MG63 (cell line): ENCODE data around the gene POLR2J2. TPM values are rescaled to one million over a fixed set of nuclear protein-coding genes. Genes with fewer than 3 reads are reported as not detected.
"Not testable (repeated sequence)": the region's sequence is repeated elsewhere in the genome, so short reads cannot be mapped to it uniquely, and the experiment has no call there.

Source experiments
- DNase-seq: peaks from one replicate; pipeline ENCODE4 v3.0.0-alpha.2; 2020
- H3K27me3 ChIP-seq: fragments of 250-450 bp; sonication (Bioruptor Pico); 2 replicates; pipeline ENCODE4 v1.5.1; 2020; ENCODE audit warnings: mild to moderate bottlenecking, moderate library complexity
- H3K36me3 ChIP-seq: fragments of 250-450 bp; sonication (Bioruptor Pico); 2 replicates; pipeline ENCODE4 v1.5.1; 2020; ENCODE audit warnings: mild to moderate bottlenecking, moderate library complexity
- H3K4me3 ChIP-seq: fragments of 250-450 bp; sonication (Bioruptor Pico); 2 replicates; pipeline ENCODE4 v1.5.1; 2020; ENCODE audit warnings: mild to moderate bottlenecking, moderate library complexity
- H3K9me3 ChIP-seq: fragments of 250-450 bp; sonication (Bioruptor Pico); 2 replicates; pipeline ENCODE4 v1.5.1; 2020; ENCODE audit warnings: mild to moderate bottlenecking, moderate library complexity
- total RNA-seq: library from RNA; depleted of rRNA; stranded (reverse); fragments of >200 nt; shearing (Covaris generic); gene quantifications from 2 replicates; pipeline ENCODE4 v1.2.3, GENCODE V29; 2014; ENCODE audit warnings: low replicate concordance; rRNA removed

Gene POLR2J2
- total RNA-seq, 1 experiment from 2014 or later: not detected

GRCh38 chr7:102618122-102618521, 53.3 kb downstream of the POLR2J2 start:
- not testable (repeated sequence) for H3K9me3 ChIP-seq, DNase-seq, H3K4me3 ChIP-seq, H3K36me3 ChIP-seq, H3K27me3 ChIP-seq

- peak; percentile 12 for DNase-seq
- H3K27me3 ChIP-seq, H3K4me3 ChIP-seq, H3K9me3 ChIP-seq, H3K36me3 ChIP-seq: not testable (repeated sequence)
These were observed 54.8 kb downstream of the POLR2J2 start, which contains the start of gene RASA4 for GRCh38 chr7:102616507-102617125. Gene RASA4, minus strand, starts transcription at chr7:102616756. Its CDS starts 67 bp downstream, at chr7:102616689.

Other genes with a start within 250 kb of the POLR2J2 start
- 24.3 and 27.1 TPM in 2 replicates for gene ORAI2, start 238.1 kb downstream of the POLR2J2 start, total RNA-seq
- 10.8 and 17.1 TPM in 2 replicates for gene ALKBH4, start 206.8 kb downstream of the POLR2J2 start, total RNA-seq
- gene LRWD1, start 206.7 kb downstream of the POLR2J2 start, total RNA-seq: 19.6 and 29.7 TPM in 2 replicates
- gene POLR2J, start 192.7 kb downstream of the POLR2J2 start, total RNA-seq: 18.4 and 45.5 TPM in 2 replicates
- 0.12 and 1.7 TPM in 2 replicates for gene RASA4B, start 153.9 kb downstream of the POLR2J2 start, total RNA-seq
- 2.5 TPM in 1 of 2 replicates, not detected in the other for gene UPK3BL2, start 128.0 kb downstream of the POLR2J2 start, total RNA-seq
- gene SPDYE2, start 120.4 kb downstream of the POLR2J2 start, total RNA-seq: not detected in 2 replicates
- 2.2 and 7.1 TPM in 2 replicates for gene POLR2J3, start 99.1 kb downstream of the POLR2J2 start, total RNA-seq
- 1.6 and 3.9 TPM in 2 replicates for gene RASA4, start 54.9 kb downstream of the POLR2J2 start, total RNA-seq
- 0.37 and 13.4 TPM in 2 replicates for gene UPK3BL1, start 28.9 kb downstream of the POLR2J2 start, total RNA-seq
- gene SPDYE2B, start 21.3 kb downstream of the POLR2J2 start, total RNA-seq: not detected in 2 replicates
- gene FAM185A, start 77.3 kb upstream of the POLR2J2 start, total RNA-seq: 3.7 and 11.2 TPM in 2 replicates
- gene LRRC17, start 241.3 kb upstream of the POLR2J2 start, total RNA-seq: 0.13 TPM in 1 of 2 replicates, not detected in the other